Esophagus squamous epithelium (tissue), 4 donors: ENCODE measurements around the gene ATXN7L3.

Experiments used
- POLR2A ChIP-seq, 4 donors: fragments of 450-650 bp; IDR thresholded peaks; one replicate each; pipeline ENCODE4 v1.6.1; 2017; ENCODE audit warnings: antibody characterized with exemption in 4 of 4, mild to moderate bottlenecking in 4 of 4, moderate library complexity in 3 of 4
- TF ChIP-seq, protein P1 (sequence below), 6 experiments: fragments of 450-650 bp in 4 of 6; fragments of 200-600 bp in 2 of 6; sonication (generic) in 2 of 6; IDR thresholded peaks; one replicate each; pipeline ENCODE4 v1.5.1; 2016 to 2019; ENCODE audit warnings: antibody characterized with exemption in 6 of 6, mild to moderate bottlenecking in 4 of 6, moderate library complexity in 4 of 6

- TF ChIP-seq, protein P1, sequence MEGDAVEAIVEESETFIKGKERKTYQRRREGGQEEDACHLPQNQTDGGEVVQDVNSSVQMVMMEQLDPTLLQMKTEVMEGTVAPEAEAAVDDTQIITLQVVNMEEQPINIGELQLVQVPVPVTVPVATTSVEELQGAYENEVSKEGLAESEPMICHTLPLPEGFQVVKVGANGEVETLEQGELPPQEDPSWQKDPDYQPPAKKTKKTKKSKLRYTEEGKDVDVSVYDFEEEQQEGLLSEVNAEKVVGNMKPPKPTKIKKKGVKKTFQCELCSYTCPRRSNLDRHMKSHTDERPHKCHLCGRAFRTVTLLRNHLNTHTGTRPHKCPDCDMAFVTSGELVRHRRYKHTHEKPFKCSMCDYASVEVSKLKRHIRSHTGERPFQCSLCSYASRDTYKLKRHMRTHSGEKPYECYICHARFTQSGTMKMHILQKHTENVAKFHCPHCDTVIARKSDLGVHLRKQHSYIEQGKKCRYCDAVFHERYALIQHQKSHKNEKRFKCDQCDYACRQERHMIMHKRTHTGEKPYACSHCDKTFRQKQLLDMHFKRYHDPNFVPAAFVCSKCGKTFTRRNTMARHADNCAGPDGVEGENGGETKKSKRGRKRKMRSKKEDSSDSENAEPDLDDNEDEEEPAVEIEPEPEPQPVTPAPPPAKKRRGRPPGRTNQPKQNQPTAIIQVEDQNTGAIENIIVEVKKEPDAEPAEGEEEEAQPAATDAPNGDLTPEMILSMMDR (IDR thresholded peaks at IDR 0.05): no peak
- TF ChIP-seq POLR2A (IDR thresholded peaks at IDR 0.05): no peak
These were observed 53.0 kb downstream of the ATXN7L3 start for GRCh38 chr17:44146375-44147346.
